Fibroblast of skin of right biceps (primary cell): Measurements from ENCODE around the gene KRTAP9-3.
"Not testable (repeated sequence)": the region's sequence is repeated elsewhere in the genome, so short reads cannot be mapped to it uniquely, and the experiment has no call there.

ENCODE experiments used
- DNase-seq: peaks from one replicate; pipeline ENCODE4 v3.0.0-alpha.2; 2013

KRTAP9-3 gene

GRCh38 chr17:41251261-41251660 is 19.0 kb downstream of the KRTAP9-3 start:
- DNase-seq = no peak

GRCh38 chr17:41254861-41255260 is 22.6 kb downstream of the KRTAP9-3 start:
- DNase-seq = peak; percentile 17

GRCh38 chr17:41255381-41256290 is 23.4 kb downstream of the KRTAP9-3 start, which contains the start of gene KRTAP9-9:
TSS of gene KRTAP9-9 (plus strand) at chr17:41255384.
- DNase-seq = peak; percentile 80

GRCh38 chr17:41256291-41256685 is 24.0 kb downstream of the KRTAP9-3 start:
- peak; percentile 68 for DNase-seq

GRCh38 chr17:41258406-41258805 is 26.2 kb downstream of the KRTAP9-3 start:
- no peak for DNase-seq

- no peak for DNase-seq
Observed at GRCh38 chr17:41263212-41263611, 31.0 kb downstream of the KRTAP9-3 start.

GRCh38 chr17:41264599-41264998 is 32.4 kb downstream of the KRTAP9-3 start:
- DNase-seq = no peak

GRCh38 chr17:41265078-41265477 is 32.8 kb downstream of the KRTAP9-3 start, which contains the start of gene KRTAP9-6:
TSS of gene KRTAP9-6 (plus strand) at chr17:41265378. CDS start at chr17:41265378, 0 bp downstream.
- no peak for DNase-seq

- DNase-seq = no peak
Observed at GRCh38 chr17:41267711-41268110, 35.5 kb downstream of the KRTAP9-3 start.

- DNase-seq = not testable (repeated sequence)
Observed at GRCh38 chr17:41271323-41271722, 39.1 kb downstream of the KRTAP9-3 start.

- no peak for DNase-seq
Observed at GRCh38 chr17:41271858-41272257, 39.6 kb downstream of the KRTAP9-3 start.

- DNase-seq = not testable (repeated sequence)
Observed at GRCh38 chr17:41275648-41276190, 43.5 kb downstream of the KRTAP9-3 start, which contains the start of gene KRTAP9-7. TSS of gene KRTAP9-7 (plus strand) at chr17:41275698. CDS start at chr17:41275698, 0 bp downstream.

- DNase-seq = peak; percentile 21
Observed at GRCh38 chr17:41278176-41278955, 46.1 kb downstream of the KRTAP9-3 start.
